OCI-LY1 (cell line): ENCODE data around the gene ARCN1.

ENCODE experiments used
- EZH2 ChIP-seq: fragments of 200-600 bp; sonication (generic), shearing (Covaris generic); IDR thresholded peaks from 2 replicates; pipeline ENCODE4 v1.8.0; 2017; ENCODE audit warnings: borderline replicate concordance, mixed run types, mild to moderate bottlenecking, antibody characterized with exemption, low read length, moderate library complexity, mixed read lengths
- TF ChIP-seq, protein P1 (sequence below): fragments of 200-600 bp; sonication (generic), shearing (Covaris generic); IDR thresholded peaks from 2 replicates; pipeline ENCODE4 v1.5.1; 2017; ENCODE audit warnings: mild to moderate bottlenecking, antibody characterized with exemption, low read length, moderate library complexity, mixed read lengths

DNA sequence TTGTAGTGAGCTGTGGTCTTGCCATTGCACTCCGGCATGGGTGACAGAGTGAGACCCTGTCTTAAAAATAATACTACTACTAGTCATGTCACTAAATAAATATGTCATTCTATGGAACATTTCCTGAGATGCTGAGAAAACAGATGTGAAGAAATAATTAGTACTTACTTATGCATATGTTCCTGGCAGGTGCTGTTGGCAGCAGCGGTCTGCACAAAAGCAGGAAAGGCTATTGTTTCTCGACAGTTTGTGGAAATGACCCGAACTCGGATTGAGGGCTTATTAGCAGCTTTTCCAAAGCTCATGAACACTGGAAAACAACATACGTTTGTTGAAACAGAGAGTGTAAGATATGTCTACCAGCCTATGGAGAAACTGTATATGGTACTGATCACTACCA is 8.8 kb downstream of the ARCN1 start:
- TF ChIP-seq, protein P1, sequence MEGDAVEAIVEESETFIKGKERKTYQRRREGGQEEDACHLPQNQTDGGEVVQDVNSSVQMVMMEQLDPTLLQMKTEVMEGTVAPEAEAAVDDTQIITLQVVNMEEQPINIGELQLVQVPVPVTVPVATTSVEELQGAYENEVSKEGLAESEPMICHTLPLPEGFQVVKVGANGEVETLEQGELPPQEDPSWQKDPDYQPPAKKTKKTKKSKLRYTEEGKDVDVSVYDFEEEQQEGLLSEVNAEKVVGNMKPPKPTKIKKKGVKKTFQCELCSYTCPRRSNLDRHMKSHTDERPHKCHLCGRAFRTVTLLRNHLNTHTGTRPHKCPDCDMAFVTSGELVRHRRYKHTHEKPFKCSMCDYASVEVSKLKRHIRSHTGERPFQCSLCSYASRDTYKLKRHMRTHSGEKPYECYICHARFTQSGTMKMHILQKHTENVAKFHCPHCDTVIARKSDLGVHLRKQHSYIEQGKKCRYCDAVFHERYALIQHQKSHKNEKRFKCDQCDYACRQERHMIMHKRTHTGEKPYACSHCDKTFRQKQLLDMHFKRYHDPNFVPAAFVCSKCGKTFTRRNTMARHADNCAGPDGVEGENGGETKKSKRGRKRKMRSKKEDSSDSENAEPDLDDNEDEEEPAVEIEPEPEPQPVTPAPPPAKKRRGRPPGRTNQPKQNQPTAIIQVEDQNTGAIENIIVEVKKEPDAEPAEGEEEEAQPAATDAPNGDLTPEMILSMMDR = no peak
- no peak for TF ChIP-seq EZH2
